HepG2 (cell line): ENCODE results near the gene SDHAF1. TPM values are rescaled to one million over a fixed set of nuclear protein-coding genes. Genes with fewer than 3 reads are reported as not detected.

Experiments
- ATAC-seq: fragments of 200-7000 bp; cut with Tn5 transposase; 3 replicates; pipeline ENCODE4 v1.9.1; 2020; ENCODE audit warnings: mild to moderate bottlenecking, moderate library complexity
- BruUV-seq: library from RNA; stranded (reverse); fragments of 400-500 nt; replicated peaks from 2 replicates; lab custom pipeline; 2021; lab: Mats Ljungman, UMichigan
- CTCF ChIA-PET: fragments of 300-600 bp; formaldehyde crosslinking; extraction: SDS; loops from one replicate; lab custom pipeline; 2021; ENCODE audit warnings: low total read pairs, inconsistent platforms, low intra/inter-chr PET ratio; lab: Yijun Ruan, JAX
- POLR2A ChIA-PET: fragments of 350-600 bp; sonication (Branson Sonifier 250); formaldehyde crosslinking; loops from one replicate; lab custom pipeline; 2020; ENCODE audit warnings: antibody characterized with exemption, inconsistent platforms; lab: Yijun Ruan, JAX
- DNase-seq: peaks from one replicate; pipeline ENCODE4 v3.0.0-alpha.2; 2015; ENCODE audit warnings: low spot score
- FAIRE-seq: peaks from 3 replicates; lab custom pipeline; 2011; peaks lifted over from hg19 to GRCh38; lab: Jason Lieb, UNC
- H2AFZ ChIP-seq: one replicate; pipeline ENCODE4 v1.6.1; 2011; ENCODE audit warnings: low read length, inconsistent platforms
- H3K27ac ChIP-seq: fragments of 300-600 bp; 3 replicates; pipeline ENCODE4 v1.8.0; 2011; ENCODE audit warnings: mixed run types, mild to moderate bottlenecking, mixed read lengths, low read length, inconsistent platforms; ENCODE audit not compliant: insufficient read depth; ENCODE audit errors: extremely low read length
- H3K27me3 ChIP-seq, 2 experiments: fragments of 200-600 bp in 1 of 2; 2 replicates in 1 of 2; 3 replicates in 1 of 2; pipeline versions ENCODE4 v1.6.0 to v1.8.0; 2011; ENCODE audit warnings: low read length in 2 of 2, mild to moderate bottlenecking in 2 of 2, moderate library complexity in 2 of 2, inconsistent platforms in 1 of 2; ENCODE audit not compliant: insufficient read depth in 2 of 2, control insufficient read depth in 1 of 2
- H3K36me3 ChIP-seq, 2 experiments: fragments of 200-600 bp in 1 of 2; replicated peaks in 1 of 2; 2 replicates in 1 of 2; 3 replicates in 1 of 2; pipeline versions ENCODE4 v1.5.1 to v1.8.0; 2011; ENCODE audit warnings: low read length in 2 of 2, inconsistent platforms in 1 of 2; ENCODE audit not compliant: insufficient read depth in 2 of 2, control insufficient read depth in 1 of 2
- H3K4me1 ChIP-seq: 2 replicates; pipeline ENCODE4 v1.5.1; 2012; ENCODE audit warnings: low read length, inconsistent platforms; ENCODE audit not compliant: insufficient read depth
- H3K4me2 ChIP-seq: 2 replicates; pipeline ENCODE4 v1.6.0; 2011; ENCODE audit warnings: low read depth, low read length, inconsistent platforms
- H3K4me3 ChIP-seq, 3 experiments: fragments of 200-600 bp in 1 of 3; sonication (generic), shearing (Covaris generic) in 1 of 3; replicated peaks in 1 of 3; 2 replicates each; pipeline ENCODE4 v1.5.1; 2011 to 2016; ENCODE audit warnings: low read length in 3 of 3, inconsistent platforms in 2 of 3, low read depth in 2 of 3, mild to moderate bottlenecking in 2 of 3, control low read depth in 1 of 3, mixed read lengths in 1 of 3; ENCODE audit not compliant: insufficient read depth in 1 of 3
- H3K79me2 ChIP-seq: one replicate; pipeline ENCODE4 v1.6.1; 2011; ENCODE audit warnings: low read length, inconsistent platforms; ENCODE audit not compliant: insufficient read depth
- H3K9ac ChIP-seq: 2 replicates; pipeline ENCODE4 v1.6.0; 2011; ENCODE audit warnings: mild to moderate bottlenecking, low read depth, low read length, inconsistent platforms; ENCODE audit not compliant: insufficient read depth
- H3K9me3 ChIP-seq: 2 replicates; pipeline ENCODE4 v1.5.1; 2012; ENCODE audit warnings: mild to moderate bottlenecking, low read length
- H4K20me1 ChIP-seq: 2 replicates; pipeline ENCODE4 v1.6.0; 2011; ENCODE audit warnings: inconsistent platforms, mild to moderate bottlenecking, low read length, moderate library complexity; ENCODE audit not compliant: insufficient read depth
- ATF4 ChIP-seq, 2 experiments: fragments of 450-650 bp in 1 of 2; sonication (generic) in 1 of 2; formaldehyde crosslinking; IDR thresholded peaks; 2 replicates each; pipeline versions ENCODE4 v1.5.0 to v1.8.0; 2020 to 2022; ENCODE audit warnings: mild to moderate bottlenecking in 1 of 2, missing genetic modification reagents in 1 of 2
- GZF1 ChIP-seq: sonication (generic); formaldehyde crosslinking; IDR thresholded peaks from 2 replicates; pipeline ENCODE4 v1.5.1; 2020; ENCODE audit warnings: mild to moderate bottlenecking, missing genetic modification reagents
- MED13 ChIP-seq: sonication (generic); formaldehyde crosslinking; IDR thresholded peaks from 2 replicates; pipeline ENCODE4 v1.5.0; 2020; ENCODE audit warnings: missing genetic modification reagents
- PAXIP1 ChIP-seq: sonication (generic); formaldehyde crosslinking; conservative IDR thresholded peaks from 2 replicates; pipeline ENCODE4 v1.4.0; 2020; ENCODE audit warnings: mild to moderate bottlenecking, missing genetic modification reagents, moderate library complexity
- RARG ChIP-seq: sonication (generic); formaldehyde crosslinking; IDR thresholded peaks from 2 replicates; pipeline ENCODE4 v1.4.0; 2020; ENCODE audit warnings: low read depth, mild to moderate bottlenecking, missing genetic modification reagents
- XRCC5 ChIP-seq: fragments of 200-400 bp; formaldehyde crosslinking; optimal IDR thresholded peaks from 2 replicates; pipeline ENCODE3; 2017; ENCODE audit warnings: mild to moderate bottlenecking, low read length
- ZFP90 ChIP-seq: sonication (generic); formaldehyde crosslinking; IDR thresholded peaks from 2 replicates; pipeline ENCODE4 v1.8.0; 2022; ENCODE audit warnings: missing genetic modification reagents, mild to moderate bottlenecking, inconsistent platforms, borderline replicate concordance
- ZNF101 ChIP-seq: sonication (generic); formaldehyde crosslinking; IDR thresholded peaks from 2 replicates; pipeline ENCODE4 v1.4.0; 2020; ENCODE audit warnings: mild to moderate bottlenecking, low read depth, missing genetic modification reagents, borderline replicate concordance
- ZNF225 ChIP-seq: sonication (generic); formaldehyde crosslinking; IDR thresholded peaks from 2 replicates; pipeline ENCODE4 v1.4.0; 2020; ENCODE audit warnings: mild to moderate bottlenecking, missing genetic modification reagents
- ZNF263 ChIP-seq: sonication (generic); formaldehyde crosslinking; IDR thresholded peaks from 2 replicates; pipeline ENCODE4 v1.4.0; 2020; ENCODE audit warnings: missing genetic modification reagents
- ZNF367 ChIP-seq: sonication (generic); formaldehyde crosslinking; IDR thresholded peaks from 2 replicates; pipeline ENCODE4 v1.4.0; 2020; ENCODE audit warnings: missing genetic modification reagents, borderline replicate concordance
- WGBS: methylation state at CpG from one replicate; pipeline ENCODE4 v1.1.6; 2017; ENCODE audit warnings: low lambda C conversion rate; 5-methylcytosine and 5-hydroxymethylcytosine counted together
- in situ Hi-C: cut with HindIII; loops from 2 replicates; pipeline ENCODE4 v1.10.0; 2017; ENCODE audit warnings: low pct_unique_long_range_greater_than_20kb; ENCODE audit not compliant: extremely low pct_ligation_motif_present
- intact Hi-C: fragments of 100-400 bp; cut with micrococcal nuclease; formaldehyde crosslinking; loops from one replicate; pipeline ENCODE4 v1.10.0; 2022; ENCODE audit not compliant: unreplicated experiment
- polyA plus RNA-seq, 8 experiments: library from polyadenylated mRNA; depleted of rRNA in 3 of 8; stranded (reverse) in 7 of 8; unstranded in 1 of 8; fragments of >200 nt; fragmentation: Illumina TruSeq in 4 of 8; extraction: Trizol in 4 of 8; gene quantifications; 2 replicates each; pipeline versions ENCODE4 v1.2.1 to v1.2.3, GENCODE V29; 2011 to 2016; ENCODE audit warnings: low read depth in 4 of 8, missing spikeins in 1 of 8, mixed read lengths in 1 of 8; ENCODE audit not compliant: insufficient read depth in 1 of 8
- total RNA-seq, 5 experiments: library from RNA; depleted of rRNA; stranded (reverse); fragments of >200 nt; fragmentation: Illumina TruSeq; extraction: Trizol; gene quantifications; 2 replicates each; pipeline ENCODE4 v1.2.3, GENCODE V29; 2016; ENCODE audit warnings: low read depth in 1 of 5

SDHAF1 gene
- total and polyA plus RNA-seq, 2 of the 13 experiments (the other 11 are each of a cell fraction or from before 2014, with no cell fraction given), result 17.8 to 22.8 TPM

GRCh38 chr19:35993923-35994598 is 927 bp upstream of the SDHAF1 start (continued):
- TF ChIP-seq ATF4 (CRISPR knock-in tag; IDR thresholded peaks at IDR 0.05) (no peak), ZNF101 (no peak), ZFP90 (CRISPR knock-in tag) (no peak), ZNF225 (CRISPR knock-in tag) (no peak), XRCC5 (no peak), GZF1 (CRISPR knock-in tag) (no peak), MED13 (CRISPR knock-in tag) (0 out of 2 replicates have a peak, but pooled peaks have one; percentile 13), RARG (CRISPR knock-in tag) (no peak), ZNF367 (CRISPR knock-in tag) (no peak)

GRCh38 chr19:35996777-35997176 is 1.8 kb downstream of the SDHAF1 start:
- DNase-seq, result no peak
- Histone ChIP-seq H4K20me1 (peaks cover 9% of the 10 kb centered on the region), H3K4me3 (peak overlapping the region; percentile 85 to 99 (median 86)), H3K36me3 (peaks cover 5 to 9% of the 10 kb centered on the region in 2 experiments; a peak in 3 of 5 replicates), H3K27me3 (no peaks in the 10 kb centered on the region), H3K9me3 (no peaks in the 10 kb centered on the region), H3K27ac (peak overlapping the region; percentile 84), H3K79me2 (peaks cover 24% of the 10 kb centered on the region), H2AFZ (no peak overlapping the region), H3K4me1 (peaks cover 52% of the 10 kb centered on the region), H3K9ac (peak overlapping the region; percentile 86; the same call in 1 of the 2 replicates), H3K4me2 (peak overlapping the region; percentile 96)
- ATAC-seq, result no peak
- CTCF ChIA-PET, result no interaction called here
- POLR2A ChIA-PET, result interaction anchor here (1.3 to 2.2 kb wide), 3 partner anchors 12 to 118 kb away, joined by 4 to 8 read pairs (median 5); partner anchors contain the start of genes ALKBH6, POLR2I, SYNE4 and TBCB
- TF ChIP-seq PAXIP1 (CRISPR knock-in tag) (no peak), ZNF263 (peak; percentile 31; the same call in 1 of the 2 replicates)
- intact Hi-C loops (loop anchor here (5.0 kb wide), 1 partner anchor 56 kb away; the partner anchor contains the start of genes THAP8 and WDR62), in situ Hi-C loops (loop anchor here (5.0 kb wide), 1 partner anchor 56 kb away; the partner anchor contains the start of genes THAP8 and WDR62)
- no peak for FAIRE-seq
- WGBS, result 85% methylated on average over 8 of the region's 8 CpGs
- BruUV-seq, result no TSS peak
